ENCODE results near the gene PLD4.

DNA sequence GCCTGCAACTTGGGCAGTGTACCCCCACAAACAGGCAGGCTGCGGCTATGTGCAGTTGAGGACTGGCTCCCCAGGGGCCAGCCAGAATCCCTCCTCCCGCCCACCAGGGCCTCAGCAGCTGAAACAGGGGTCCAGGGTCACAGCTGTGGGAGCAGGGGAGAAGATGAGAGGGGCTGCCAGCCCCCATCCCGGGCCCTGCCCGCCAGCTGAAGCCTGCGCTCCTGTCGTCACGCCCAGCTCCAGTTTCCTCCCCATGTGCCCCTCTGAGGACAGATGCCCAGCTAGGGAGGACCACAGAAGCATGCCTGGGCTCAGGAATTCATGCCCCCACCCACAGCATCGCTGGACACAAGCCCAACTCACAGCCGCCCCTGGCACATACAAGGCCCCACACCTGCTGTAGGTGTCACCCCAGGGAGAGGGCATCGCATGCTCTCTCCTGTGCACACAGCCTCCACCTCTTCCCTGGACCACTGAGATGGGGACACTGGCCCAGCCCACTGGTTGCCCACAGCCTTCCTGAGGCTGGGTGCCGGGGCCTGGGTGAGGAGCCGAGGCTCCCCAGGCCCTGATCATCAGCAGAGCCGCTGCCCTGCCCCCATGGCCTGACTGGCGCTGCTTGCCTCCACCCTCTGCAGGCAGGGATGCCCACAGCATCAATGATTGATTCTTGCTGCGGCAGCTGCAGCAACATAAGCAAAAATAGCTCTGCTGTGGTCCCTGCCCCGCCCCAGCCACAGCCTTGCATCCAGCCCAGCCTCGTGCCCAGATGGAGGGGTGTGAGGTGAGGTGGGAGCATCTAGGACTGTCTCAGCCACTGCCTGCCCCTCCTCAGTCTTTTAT, 57.2 kb downstream of the PLD4 start:
- TF ChIP-seq, protein P1, sequence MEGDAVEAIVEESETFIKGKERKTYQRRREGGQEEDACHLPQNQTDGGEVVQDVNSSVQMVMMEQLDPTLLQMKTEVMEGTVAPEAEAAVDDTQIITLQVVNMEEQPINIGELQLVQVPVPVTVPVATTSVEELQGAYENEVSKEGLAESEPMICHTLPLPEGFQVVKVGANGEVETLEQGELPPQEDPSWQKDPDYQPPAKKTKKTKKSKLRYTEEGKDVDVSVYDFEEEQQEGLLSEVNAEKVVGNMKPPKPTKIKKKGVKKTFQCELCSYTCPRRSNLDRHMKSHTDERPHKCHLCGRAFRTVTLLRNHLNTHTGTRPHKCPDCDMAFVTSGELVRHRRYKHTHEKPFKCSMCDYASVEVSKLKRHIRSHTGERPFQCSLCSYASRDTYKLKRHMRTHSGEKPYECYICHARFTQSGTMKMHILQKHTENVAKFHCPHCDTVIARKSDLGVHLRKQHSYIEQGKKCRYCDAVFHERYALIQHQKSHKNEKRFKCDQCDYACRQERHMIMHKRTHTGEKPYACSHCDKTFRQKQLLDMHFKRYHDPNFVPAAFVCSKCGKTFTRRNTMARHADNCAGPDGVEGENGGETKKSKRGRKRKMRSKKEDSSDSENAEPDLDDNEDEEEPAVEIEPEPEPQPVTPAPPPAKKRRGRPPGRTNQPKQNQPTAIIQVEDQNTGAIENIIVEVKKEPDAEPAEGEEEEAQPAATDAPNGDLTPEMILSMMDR (IDR thresholded peaks at IDR 0.05; ENCODE audit: low read depth, low read length, poor library complexity, severe bottlenecking): no peak
- TF ChIP-seq EZH2phosphoT487 (IDR thresholded peaks at IDR 0.05; ENCODE audit: borderline replicate concordance, low read length): no peak
